NCI-H1048 (cell line): Measurements from ENCODE around the gene SPINK2.

Experiments
- DNase-seq: peaks from one replicate; lab custom pipeline; 2025; lab: John Stamatoyannopoulos, UW

SPINK2 gene

GRCh38 chr4:56821381-56822243 lies at the start of gene SPINK2:
Gene SPINK2, minus strand, starts transcription at chr4:56821701. Its CDS starts 39 bp downstream, at chr4:56821662.
- peak; percentile 19 for DNase-seq

- peak; percentile 16 for DNase-seq
These were observed 49.4 kb upstream of the SPINK2 start for GRCh38 chr4:56870946-56871345.

DNA sequence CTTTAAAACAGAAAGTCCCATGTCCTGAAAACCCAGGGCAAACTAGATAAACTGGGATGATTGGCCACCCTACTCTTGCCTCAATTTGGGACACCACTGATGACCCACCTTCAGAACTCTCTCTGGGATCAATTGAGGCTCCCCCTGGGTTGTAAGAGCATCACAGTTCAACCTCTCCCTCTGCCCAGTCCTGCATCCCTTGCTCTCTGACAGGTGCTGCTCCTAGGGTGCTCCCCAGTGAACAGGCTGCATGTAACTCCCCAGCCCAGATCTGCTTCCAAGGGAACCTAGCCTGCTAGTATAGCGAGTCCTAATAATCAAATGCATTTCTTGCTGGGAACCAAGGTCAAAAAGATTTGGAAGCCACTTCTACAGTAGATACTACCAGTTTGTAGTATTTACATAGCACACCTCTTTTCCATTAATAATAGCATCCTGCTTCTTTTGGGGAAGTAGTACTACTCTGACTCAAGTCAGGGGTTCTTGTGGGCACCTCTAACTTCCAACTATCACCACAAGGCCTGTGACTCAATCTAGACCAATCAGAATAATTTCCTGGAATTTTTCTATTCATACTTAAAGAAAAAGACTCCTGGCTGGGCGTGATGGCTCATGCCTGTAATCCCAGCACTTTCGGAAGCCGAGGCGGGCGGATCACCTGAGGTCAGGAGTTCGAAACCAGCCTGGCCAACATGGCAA lies 42.1 kb upstream of the SPINK2 start:
- DNase-seq = no peak

DNA sequence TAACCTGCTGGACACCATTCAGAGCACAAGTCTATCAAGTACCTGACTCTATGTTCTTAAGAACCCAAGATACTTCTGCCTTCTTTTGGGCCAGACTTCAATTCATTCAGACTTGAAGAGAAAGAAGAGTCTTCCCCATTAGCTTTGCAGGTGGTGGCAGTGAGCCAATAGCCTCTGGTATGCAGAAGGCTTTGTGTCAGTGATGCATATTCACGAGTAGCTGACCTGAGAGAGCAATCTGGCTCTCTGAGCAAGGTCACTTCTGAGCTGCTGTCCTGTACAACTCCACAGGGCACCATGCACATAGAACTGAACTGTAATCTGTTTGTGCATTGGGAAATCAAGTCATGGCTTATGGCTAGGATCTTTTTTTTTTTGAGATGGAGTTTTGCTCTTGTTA lies 39.9 kb upstream of the SPINK2 start:
- DNase-seq = no peak

GRCh38 chr4:56860781-56861180 lies 39.3 kb upstream of the SPINK2 start:
- DNase-seq = no peak

DNA sequence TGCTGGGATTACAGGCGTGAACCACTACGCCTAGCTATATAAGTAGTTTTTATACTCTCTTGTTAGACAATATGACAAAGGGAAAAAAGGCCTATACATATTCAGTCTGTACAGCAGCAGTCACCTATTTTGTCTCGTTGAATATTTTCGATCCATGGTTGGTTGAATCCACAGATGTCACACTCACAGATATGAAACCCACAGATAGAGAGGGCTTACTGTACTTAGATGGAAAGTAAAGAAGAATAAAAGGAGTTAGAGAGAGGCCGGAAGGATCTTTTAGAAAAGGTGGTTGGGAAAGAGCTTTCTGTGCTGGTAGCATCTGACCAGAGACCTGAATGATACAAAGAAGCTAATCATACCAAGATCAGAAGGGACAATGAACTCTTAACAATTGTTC lies 38.3 kb upstream of the SPINK2 start:
- DNase-seq = no peak

GRCh38 chr4:56857601-56858309 lies 36.3 kb upstream of the SPINK2 start:
- DNase-seq = no peak

DNA sequence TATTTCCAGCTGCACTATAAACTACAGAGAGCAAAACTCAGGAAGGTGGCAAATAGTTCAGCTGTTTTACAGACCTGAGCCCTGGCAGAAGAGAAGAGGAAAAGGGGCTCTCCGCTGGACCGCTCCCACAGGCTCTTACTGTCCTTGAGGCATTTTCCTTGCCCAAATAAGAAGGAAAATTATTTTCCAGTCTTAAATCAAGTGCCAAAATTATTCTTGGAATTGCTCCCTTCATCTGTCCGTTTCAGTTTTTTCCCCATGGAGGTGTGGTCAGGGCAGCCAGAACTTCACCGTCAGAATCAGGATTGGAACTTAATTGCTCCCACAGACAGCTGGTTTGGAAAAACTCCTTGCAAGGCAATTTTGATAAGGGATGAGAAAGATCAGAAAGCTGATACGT lies 35.2 kb upstream of the SPINK2 start:
- DNase-seq = no peak

- no peak for DNase-seq
These were observed 29.4 kb upstream of the SPINK2 start for GRCh38 chr4:56850910-56851309.

DNA sequence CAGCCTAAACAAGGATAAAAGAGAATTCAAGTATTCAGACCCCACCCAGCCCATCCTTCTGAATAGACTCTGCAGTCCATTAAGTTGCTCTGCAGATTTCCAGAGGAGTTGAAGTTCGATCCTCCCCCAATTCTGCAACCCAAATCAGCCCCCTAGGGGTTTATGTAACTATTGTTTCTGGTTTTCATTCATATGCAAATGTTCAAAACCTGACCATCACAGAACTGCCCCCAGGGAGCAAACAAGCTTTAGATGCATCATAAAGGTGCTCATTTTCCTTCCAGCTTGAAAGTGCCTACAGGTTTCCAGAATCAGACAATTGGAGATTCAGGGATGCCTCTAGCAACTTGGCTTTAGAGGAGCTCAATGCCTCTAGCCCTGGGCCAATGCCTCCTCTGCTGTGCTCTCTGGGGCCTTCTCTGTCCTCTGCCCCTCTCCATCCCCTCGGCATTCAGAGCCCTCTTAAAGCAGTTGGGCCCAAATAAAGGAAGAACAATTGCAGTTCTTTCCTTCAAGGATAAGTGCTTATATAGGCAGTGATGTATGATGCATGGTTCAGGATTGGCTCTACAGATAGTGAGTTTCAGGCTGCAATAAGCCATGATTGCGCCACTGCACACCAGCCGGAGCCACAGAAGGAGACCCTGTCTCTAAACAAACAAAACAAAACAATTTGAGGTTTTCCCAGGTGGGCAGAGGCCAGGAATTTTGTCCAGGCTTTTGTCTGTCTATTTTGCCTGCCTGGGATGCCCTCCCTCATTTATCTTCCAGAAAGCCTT lies 23.5 kb upstream of the SPINK2 start:
- no peak for DNase-seq

DNA sequence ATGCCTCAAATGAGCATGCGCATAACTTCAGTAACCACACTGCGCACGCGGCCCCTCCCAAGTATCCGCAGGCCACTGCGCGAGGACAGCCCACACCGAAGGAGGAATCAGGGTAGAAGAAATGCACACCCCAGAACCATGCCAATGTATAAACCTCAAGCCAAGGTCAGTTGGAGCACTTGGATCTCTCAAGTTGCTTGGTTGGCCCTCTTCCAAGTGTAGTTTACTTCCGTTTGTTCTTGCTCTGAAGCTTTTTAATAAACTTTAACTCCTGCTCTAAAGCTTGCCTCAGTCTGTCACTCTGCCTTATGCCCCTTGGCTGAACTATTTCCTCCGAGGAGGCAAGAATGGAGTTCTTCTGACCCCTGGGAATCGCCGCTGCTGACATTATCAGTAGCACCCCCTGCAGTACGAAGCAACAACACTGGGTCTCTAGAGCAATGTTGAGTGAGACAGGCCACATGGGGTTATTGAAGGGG lies 22.0 kb upstream of the SPINK2 start:
- DNase-seq = no peak

DNA sequence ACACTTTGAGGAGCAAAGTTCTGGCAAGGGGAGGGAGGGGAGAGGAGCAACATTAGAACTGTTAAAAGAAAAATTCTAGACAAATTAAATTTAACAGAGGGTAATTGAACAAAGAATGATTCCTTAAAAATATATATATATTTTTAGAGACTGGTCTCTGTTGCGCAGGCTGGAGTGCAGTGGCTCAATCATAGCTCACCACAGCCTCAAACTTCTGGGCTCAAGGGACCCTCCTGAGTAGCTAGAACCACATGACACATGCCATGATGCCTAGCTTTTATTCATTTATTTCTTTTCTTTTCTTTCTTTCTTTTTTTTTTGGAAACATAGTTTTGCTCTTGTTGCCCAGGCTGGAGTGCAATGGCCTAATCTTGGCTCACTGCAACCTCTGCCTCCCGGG lies 19.1 kb upstream of the SPINK2 start:
- DNase-seq = no peak

- DNase-seq = no peak
These were observed 7.5 kb upstream of the SPINK2 start for GRCh38 chr4:56828784-56829535.

DNA sequence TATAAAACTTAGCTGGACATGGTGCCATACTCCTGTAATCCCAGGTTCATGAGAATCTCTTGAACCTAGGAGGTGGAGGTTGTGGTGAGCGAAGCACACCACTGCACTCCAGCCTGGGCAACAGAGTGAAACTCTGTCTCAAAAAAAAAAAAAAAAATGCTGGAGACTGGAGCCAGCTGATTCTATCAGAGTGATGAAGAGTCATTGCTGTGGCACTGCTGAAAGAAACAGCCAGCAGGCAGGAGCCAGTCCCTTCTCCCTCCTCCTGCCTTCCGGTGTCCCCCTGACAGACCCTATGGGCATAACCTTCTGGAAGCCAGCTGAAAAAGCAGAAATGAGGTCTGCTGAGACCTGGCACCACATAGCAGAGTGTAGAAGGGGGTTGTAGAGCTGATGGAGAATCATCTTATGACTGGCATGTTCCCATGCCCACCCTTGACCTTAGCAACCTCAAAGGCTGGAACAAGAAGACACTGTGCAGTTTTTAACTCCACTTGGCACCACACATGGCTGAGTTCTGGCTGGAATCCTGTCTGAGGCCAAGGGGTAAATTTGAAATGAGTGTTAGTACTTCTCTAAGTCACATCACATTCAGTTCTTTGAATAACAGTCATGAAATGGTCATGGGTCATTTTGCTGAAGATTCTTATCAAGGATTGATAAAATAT lies 2.6 kb upstream of the SPINK2 start:
- DNase-seq = no peak

DNA sequence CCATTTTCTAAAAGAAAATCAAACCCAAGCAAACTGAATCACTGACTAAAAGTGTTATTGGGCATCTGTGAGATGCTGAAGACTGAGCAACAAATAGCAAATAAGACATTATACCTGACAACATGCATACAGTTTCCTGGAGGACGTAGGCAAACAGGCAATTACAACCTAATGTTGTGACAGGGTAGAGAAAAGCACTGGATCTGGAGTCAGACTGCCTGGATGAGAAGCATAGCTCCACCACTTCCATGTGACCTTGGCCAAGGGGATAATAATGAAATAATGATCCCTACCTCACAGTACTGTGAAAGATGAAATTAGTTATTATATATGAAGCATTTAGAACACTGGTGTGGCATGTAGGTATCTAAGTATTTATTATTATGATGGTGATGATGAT lies 2.7 kb downstream of the SPINK2 start:
- DNase-seq = no peak

DNA sequence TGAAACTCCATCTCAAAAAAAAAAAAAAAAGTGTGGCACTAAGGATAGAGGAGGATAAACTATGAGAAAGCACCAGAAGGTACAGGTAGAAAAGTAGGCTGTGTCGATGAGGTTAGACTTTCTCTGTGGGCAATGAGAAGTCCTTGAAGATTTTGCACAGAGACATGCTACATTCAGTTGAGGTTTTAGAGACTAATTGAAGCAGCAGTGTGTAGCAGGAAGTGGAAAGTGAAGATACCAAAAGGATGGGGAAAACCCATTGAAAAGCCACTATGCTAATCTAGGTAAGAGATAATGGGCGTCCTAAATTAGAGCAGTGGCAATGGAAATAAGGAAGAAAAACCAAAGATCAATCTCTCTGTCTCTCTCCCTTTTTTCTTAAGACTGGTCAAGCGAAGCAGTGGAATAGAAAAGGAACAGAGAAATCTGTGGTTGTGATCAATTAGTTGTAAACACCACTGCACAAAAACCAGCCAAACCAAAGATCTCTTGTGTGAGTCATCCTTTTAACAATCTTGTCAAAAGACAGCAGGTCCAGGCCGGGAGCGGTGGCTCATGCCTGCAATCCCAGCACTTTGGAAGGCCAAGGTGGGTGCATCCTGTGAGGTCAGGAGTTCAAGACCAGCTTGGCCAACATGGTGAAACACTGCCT lies 3.5 kb downstream of the SPINK2 start:
- no peak for DNase-seq

DNA sequence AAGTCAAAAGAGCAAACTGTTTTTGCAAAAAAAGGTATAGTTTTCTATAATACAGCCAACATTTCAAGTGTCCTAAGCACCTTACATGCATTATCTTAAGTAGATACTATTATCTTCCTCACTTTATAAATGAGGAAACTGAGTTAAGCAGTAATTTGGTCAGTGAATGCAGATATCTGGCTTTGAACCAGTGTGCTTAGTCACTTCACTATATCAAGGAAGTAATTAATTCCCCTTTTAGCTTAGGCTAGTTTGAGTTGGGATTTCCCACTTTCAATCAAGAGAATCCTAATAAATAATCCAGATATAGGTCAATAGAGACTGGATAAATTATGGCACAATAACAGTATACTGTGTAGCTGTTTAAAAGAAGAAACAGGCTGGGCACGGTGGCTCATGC lies 14.8 kb downstream of the SPINK2 start:
- no peak for DNase-seq

DNA sequence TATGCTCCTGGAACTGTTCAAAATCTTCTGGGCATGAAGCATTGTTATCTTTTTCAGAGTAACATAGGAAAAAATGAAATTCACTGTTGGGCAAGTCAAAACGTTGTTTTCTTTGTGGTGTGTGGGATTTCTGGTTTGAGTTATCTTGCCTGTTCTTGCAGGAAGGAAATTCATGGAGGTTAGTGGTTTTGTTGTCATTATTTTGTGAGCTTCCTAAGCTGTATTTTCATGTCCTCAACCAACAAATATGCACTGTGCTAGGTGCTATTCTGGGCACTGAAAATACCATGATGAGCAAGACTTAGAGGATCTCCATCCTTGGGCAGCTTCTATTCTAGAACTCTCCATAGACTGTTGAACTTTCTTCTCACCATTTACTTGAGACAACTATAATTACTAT lies 16.9 kb downstream of the SPINK2 start:
- DNase-seq = no peak

- no peak for DNase-seq
These were observed 18.0 kb downstream of the SPINK2 start for GRCh38 chr4:56803471-56803870.
